T-cell (primary cell): ENCODE results near the gene WNK1. TPM values are rescaled to one million over a fixed set of nuclear protein-coding genes. Genes with fewer than 3 reads are reported as not detected.

Experiments
- ATAC-seq, 4 experiments: fragments of 200-7000 bp in 3 of 4; fragments of 150-1000 bp in 1 of 4; cut with Tn5 transposase; replicated peaks in 1 of 4; 1 replicate in 3 of 4; 2 replicates in 1 of 4; pipeline ENCODE4 v1.10.0; 2021; ENCODE audit warnings: moderate library complexity in 3 of 4, mild to moderate bottlenecking in 2 of 4, moderate number of reproducible peaks in 1 of 4
- CTCF ChIA-PET, 2 donors: fragments of 300-600 bp; sonication (Branson Sonifier 250); formaldehyde crosslinking; loops; one replicate each; lab custom pipeline; 2022; ENCODE audit warnings: antibody characterized with exemption in 2 of 2; lab: Charles Lee
- POLR2A ChIA-PET, 2 donors: fragments of 300-600 bp; sonication (Branson Sonifier 250); formaldehyde crosslinking; loops; one replicate each; lab custom pipeline; 2022; ENCODE audit warnings: antibody characterized with exemption in 2 of 2; lab: Charles Lee
- DNase-seq, 35 experiments: peaks; one replicate each; pipeline versions ENCODE4 v3.0.0 to v3.0.0-alpha.2; 2013 to 2023
- H3K27ac ChIP-seq: one replicate; pipeline ENCODE4 v1.5.1; 2013; ENCODE audit warnings: low read length
- H3K27me3 ChIP-seq, 2 experiments: replicated peaks in 1 of 2; 1 replicate in 1 of 2; 2 replicates in 1 of 2; pipeline versions ENCODE4 v1.6.1 to v1.7.0; 2013; ENCODE audit warnings: low read length in 1 of 2, mixed read lengths in 1 of 2; ENCODE audit not compliant: control insufficient read depth in 2 of 2, insufficient read depth in 2 of 2; ENCODE audit errors: extremely low read depth in 1 of 2
- H3K36me3 ChIP-seq, 2 donors: 1 replicate in 1 of 2; 2 replicates in 1 of 2; pipeline versions ENCODE4 v1.6.1 to v1.7.0; 2013; ENCODE audit warnings: low read length in 1 of 2; ENCODE audit not compliant: control insufficient read depth in 2 of 2, insufficient read depth in 1 of 2; ENCODE audit errors: extremely low read depth in 1 of 2
- H3K4me1 ChIP-seq, 2 experiments: 1 replicate in 1 of 2; 2 replicates in 1 of 2; pipeline versions ENCODE4 v1.6.1 to v1.7.0; 2013; ENCODE audit warnings: low read length in 2 of 2, mixed read lengths in 1 of 2; ENCODE audit not compliant: insufficient read depth in 2 of 2, control insufficient read depth in 1 of 2; ENCODE audit errors: extremely low read depth in 1 of 2
- H3K4me3 ChIP-seq, 2 donors: 1 replicate in 1 of 2; 2 replicates in 1 of 2; pipeline versions ENCODE4 v1.5.1 to v1.7.0; 2013; ENCODE audit warnings: mild to moderate bottlenecking in 2 of 2, low read length in 1 of 2, moderate library complexity in 1 of 2; ENCODE audit not compliant: control insufficient read depth in 1 of 2; ENCODE audit errors: extremely low read depth in 1 of 2
- H3K9me3 ChIP-seq: 2 replicates; pipeline ENCODE4 v1.7.0; 2013
- H3K27ac Mint-ChIP-seq, 2 donors: one replicate each; pipeline ENCODE4 v1.8.0; 2020 to 2021; ENCODE audit warnings: mild to moderate bottlenecking in 2 of 2, mixed read lengths in 2 of 2
- H3K27me3 Mint-ChIP-seq, 2 donors: one replicate each; pipeline ENCODE4 v1.8.0; 2021 to 2022; ENCODE audit warnings: mixed read lengths in 2 of 2
- H3K36me3 Mint-ChIP-seq: one replicate; pipeline ENCODE4 v1.8.0; 2021; ENCODE audit warnings: mixed read lengths
- H3K4me1 Mint-ChIP-seq, 3 donors: one replicate each; pipeline ENCODE4 v1.8.0; 2020 to 2022; ENCODE audit warnings: mixed read lengths in 3 of 3, mild to moderate bottlenecking in 1 of 3
- H3K4me3 Mint-ChIP-seq, 3 donors: one replicate each; pipeline ENCODE4 v1.8.0; 2020 to 2022; ENCODE audit warnings: mild to moderate bottlenecking in 3 of 3, mixed read lengths in 3 of 3, moderate library complexity in 3 of 3
- H3K9me3 Mint-ChIP-seq, 3 donors: one replicate each; pipeline ENCODE4 v1.8.0; 2020 to 2022; ENCODE audit warnings: mixed read lengths in 3 of 3
- WGBS: methylation state at CpG from one replicate; pipeline ENCODE4 v1.1.5; 2013; ENCODE audit warnings: missing lambda C conversion rate; ENCODE audit not compliant: insufficient coverage; 5-methylcytosine and 5-hydroxymethylcytosine counted together
- total RNA-seq, 35 experiments: library from RNA in 6 of 35; stranded (reverse) in 6 of 35; fragments of 120-200 nt in 1 of 35; gene quantifications; one replicate each; pipeline versions ENCODE4 v1.2.1 to v1.2.4 and lab custom pipeline; 2013 to 2026

The WNK1 gene
- total RNA-seq, 5 donors from 2014 or later (not counting 1 experiment from before 2014, with no cell fraction given), result 168 to 287 (median 179) TPM

GRCh38 chr12:851913-852312 lies 99.5 kb downstream of the WNK1 start:
- CTCF ChIA-PET, result interaction anchor here in 1 of 2 donors (0.8 kb wide), 1 partner anchor 13 kb away, joined by 3 read pairs; no protein-coding TSS in a partner anchor
- peaks cover 28% of the 10 kb centered on the region for H3K36me3 Mint-ChIP-seq
- 94% methylated on average over 2 of the region's 3 CpGs for WGBS

GRCh38 chr12:852864-853263 lies 100.5 kb downstream of the WNK1 start:
- H3K27ac Mint-ChIP-seq, result peak overlapping the region; percentile 1 to 68
- H3K9me3 ChIP-seq, result no peaks in the 10 kb centered on the region
- CTCF ChIA-PET, result interaction anchor here in 1 of 2 donors (0.8 to 1.0 kb wide), 2 partner anchors 12 to 548 kb away, joined by 3 read pairs; no protein-coding TSS in a partner anchor
- no peak for ATAC-seq
- no peak overlapping the region for H3K4me3 Mint-ChIP-seq
- H3K4me1 Mint-ChIP-seq, result peaks cover 27 to 56% (median 49%) of the 10 kb centered on the region in 3 donors
- H3K27me3 ChIP-seq, result no peaks in the 10 kb centered on the region
- DNase-seq, result no peak
- no peak overlapping the region for H3K4me3 ChIP-seq
- no peaks in the 10 kb centered on the region for H3K27me3 Mint-ChIP-seq
- peaks cover 1 to 11% of the 10 kb centered on the region in 2 donors for H3K36me3 ChIP-seq
- H3K36me3 Mint-ChIP-seq, result peaks cover 33% of the 10 kb centered on the region
- H3K4me1 ChIP-seq, result peaks cover 2 to 8% of the 10 kb centered on the region in 2 experiments
- peaks cover 0 to 7% (median 0%) of the 10 kb centered on the region in 3 donors for H3K9me3 Mint-ChIP-seq
- H3K27ac ChIP-seq, result no peak overlapping the region
- POLR2A ChIA-PET, result no interaction called here

More at GRCh38 chr12:851913-852312, 99.5 kb downstream of the WNK1 start:
- Histone ChIP-seq H3K9me3 (no peaks in the 10 kb centered on the region), H3K36me3 (peaks cover 3 to 4% of the 10 kb centered on the region in 2 donors), H3K4me1 (peaks cover 2 to 10% of the 10 kb centered on the region in 2 experiments), H3K27me3 (no peaks in the 10 kb centered on the region), H3K27ac (no peak overlapping the region), H3K4me3 (no peak overlapping the region)
- H3K4me3 Mint-ChIP-seq, result no peak overlapping the region
- H3K9me3 Mint-ChIP-seq, result peaks cover 0 to 7% (median 0%) of the 10 kb centered on the region in 3 donors
- POLR2A ChIA-PET, result no interaction called here
- H3K4me1 Mint-ChIP-seq, result peaks cover 33 to 59% (median 51%) of the 10 kb centered on the region in 3 donors
- no peak for ATAC-seq
- no peak for DNase-seq
- peak overlapping the region; percentile 74 to 83 for H3K27ac Mint-ChIP-seq
- H3K27me3 Mint-ChIP-seq, result no peaks in the 10 kb centered on the region

GRCh38 chr12:857611-858010 lies 105.2 kb downstream of the WNK1 start:
- H3K36me3 ChIP-seq, result peaks cover 7 to 53% of the 10 kb centered on the region in 2 donors
- no peaks in the 10 kb centered on the region for H3K9me3 ChIP-seq
- no peak overlapping the region for H3K27ac ChIP-seq
- peaks cover 41% of the 10 kb centered on the region for H3K36me3 Mint-ChIP-seq
- H3K27ac Mint-ChIP-seq, result no peak overlapping the region
- H3K4me3 ChIP-seq, result no peak overlapping the region
- 95% methylated on average over 4 of the region's 5 CpGs for WGBS
- no peak for ATAC-seq
- H3K4me1 ChIP-seq, result peaks cover 0 to 4% of the 10 kb centered on the region in 2 experiments
- H3K27me3 Mint-ChIP-seq, result no peaks in the 10 kb centered on the region
- CTCF ChIA-PET, result interaction anchor here in 1 of 2 donors (1.0 to 2.1 kb wide), 2 partner anchors 43 to 248 kb away, joined by 4 to 5 read pairs; no protein-coding TSS in a partner anchor
- POLR2A ChIA-PET, result interaction anchor here in 1 of 2 donors (0.7 kb wide), 1 partner anchor 8 kb away, joined by 7 read pairs; no protein-coding TSS in a partner anchor
- H3K4me3 Mint-ChIP-seq, result no peak overlapping the region
- H3K9me3 Mint-ChIP-seq, result no peaks in the 10 kb centered on the region
- DNase-seq, result no peak
- H3K4me1 Mint-ChIP-seq, result peaks cover 5 to 29% (median 19%) of the 10 kb centered on the region in 3 donors
- H3K27me3 ChIP-seq, result no peaks in the 10 kb centered on the region

- Mint-ChIP-seq H3K27me3 (no peaks in the 10 kb centered on the region), H3K27ac (peak overlapping the region; percentile 41 to 58), H3K4me1 (peaks cover 8 to 16% (median 11%) of the 10 kb centered on the region in 3 donors), H3K4me3 (no peak overlapping the region), H3K36me3 (peaks cover 48% of the 10 kb centered on the region), H3K9me3 (no peaks in the 10 kb centered on the region)
- Histone ChIP-seq H3K27me3 (no peaks in the 10 kb centered on the region), H3K4me3 (no peak overlapping the region), H3K4me1 (no peaks in the 10 kb centered on the region), H3K27ac (no peak overlapping the region), H3K36me3 (peaks cover 7 to 79% of the 10 kb centered on the region in 2 donors), H3K9me3 (no peaks in the 10 kb centered on the region)
- WGBS, result no CpG with 5 or more reads among the region's 4 CpGs
- DNase-seq (no peak), ATAC-seq (no peak)
- POLR2A ChIA-PET, result no interaction called here
- CTCF ChIA-PET, result interaction anchor here (0.6 to 1.8 kb wide), 2 partner anchors 47 to 215 kb away, joined by 3 to 5 read pairs; no protein-coding TSS in a partner anchor
Measured at GRCh38 chr12:862303-862911, 110.0 kb downstream of the WNK1 start.

GRCh38 chr12:863285-863684 lies 110.9 kb downstream of the WNK1 start:
- no peak for DNase-seq
- Mint-ChIP-seq H3K4me1 (peaks cover 8 to 16% (median 11%) of the 10 kb centered on the region in 3 donors), H3K36me3 (peaks cover 49% of the 10 kb centered on the region), H3K4me3 (no peak overlapping the region), H3K9me3 (no peaks in the 10 kb centered on the region), H3K27ac (no peak overlapping the region), H3K27me3 (no peaks in the 10 kb centered on the region)
- ATAC-seq, result no peak
- Histone ChIP-seq H3K4me3 (no peak overlapping the region), H3K27ac (no peak overlapping the region), H3K9me3 (no peaks in the 10 kb centered on the region), H3K36me3 (peaks cover 7 to 79% of the 10 kb centered on the region in 2 donors), H3K4me1 (no peaks in the 10 kb centered on the region), H3K27me3 (no peaks in the 10 kb centered on the region)
- ChIA-PET CTCF (no interaction called here), POLR2A (no interaction called here)
- WGBS, result no CpG with 5 or more reads among the region's 1 CpG

GRCh38 chr12:865614-866013 lies 113.2 kb downstream of the WNK1 start:
- Mint-ChIP-seq H3K4me1 (peaks cover 20 to 33% (median 24%) of the 10 kb centered on the region in 3 donors), H3K4me3 (no peak overlapping the region), H3K36me3 (peaks cover 44% of the 10 kb centered on the region), H3K27me3 (no peaks in the 10 kb centered on the region), H3K27ac (no peak overlapping the region), H3K9me3 (no peaks in the 10 kb centered on the region)
- Histone ChIP-seq H3K27ac (no peak overlapping the region), H3K36me3 (peaks cover 5 to 71% of the 10 kb centered on the region in 2 donors), H3K27me3 (no peaks in the 10 kb centered on the region), H3K4me3 (no peak overlapping the region), H3K9me3 (no peaks in the 10 kb centered on the region), H3K4me1 (peaks cover 2 to 5% of the 10 kb centered on the region in 2 experiments)
- no peak for DNase-seq
- no peak for ATAC-seq
- WGBS, result no CpG with 5 or more reads among the region's 1 CpG
- ChIA-PET CTCF (no interaction called here), POLR2A (interaction anchor here in 1 of 2 donors (0.7 kb wide), 1 partner anchor 20 kb away, joined by 3 read pairs; no protein-coding TSS in a partner anchor)
